ENCODE data around the gene LHX3.

The LHX3 gene

DNA sequence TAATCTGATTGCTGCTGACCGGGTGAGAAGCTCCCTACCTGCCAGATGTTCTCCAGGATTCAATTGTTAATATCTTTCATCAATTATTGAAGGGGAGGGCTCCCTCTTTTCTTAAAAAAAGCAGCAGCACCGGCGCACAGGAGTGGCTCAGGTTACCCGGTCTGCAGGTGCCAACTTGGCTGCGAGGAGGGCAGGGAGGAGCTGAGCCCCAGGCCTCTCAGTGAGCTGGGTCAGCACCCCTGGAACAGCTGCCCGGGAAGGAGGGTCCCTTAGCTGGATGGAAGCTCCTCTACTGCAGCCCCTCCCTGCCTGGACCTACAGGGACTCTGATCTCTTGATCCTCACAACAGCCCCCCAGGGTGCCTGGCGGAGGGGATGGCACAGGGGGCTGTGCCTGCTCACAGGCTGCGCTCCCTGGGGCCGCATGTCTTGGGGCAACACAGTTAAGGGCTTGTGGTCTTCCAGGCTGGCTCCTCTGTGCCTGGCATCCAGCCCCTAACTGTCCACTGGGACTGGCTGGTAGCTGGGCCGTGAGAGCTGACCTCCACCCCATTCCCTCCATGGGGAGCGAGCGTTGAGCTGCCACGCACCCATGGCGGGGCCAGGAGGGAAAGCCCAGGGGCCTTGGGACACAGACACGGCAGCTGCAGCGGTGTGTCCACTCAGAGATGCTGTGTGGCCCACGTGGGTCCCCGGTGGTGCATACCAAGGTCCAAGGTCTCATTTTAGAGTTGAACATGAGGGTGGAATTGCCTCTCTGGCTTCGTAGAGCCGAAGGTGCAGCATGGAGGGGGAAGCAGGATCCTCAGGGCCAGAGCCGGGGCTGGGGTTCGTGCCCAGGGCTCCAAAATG, 57.7 kb downstream of the LHX3 start:
- no peak for ATAC-seq (replicated peaks)
- no peaks in the 10 kb centered on the region for H3K4me1 Mint-ChIP-seq (ENCODE audit: low read depth in 2 of 2)
- H3K4me3 Mint-ChIP-seq, result no peak overlapping the region
- peaks cover 22 to 34% of the 10 kb centered on the region in 2 donors for H3K27me3 Mint-ChIP-seq
- no peak for DNase-seq
- H3K9me3 Mint-ChIP-seq, result no peaks in the 10 kb centered on the region
- H3K36me3 Mint-ChIP-seq (ENCODE audit: insufficient read depth), result no peaks in the 10 kb centered on the region
- H3K27ac Mint-ChIP-seq, result no peak overlapping the region

All from effector memory CD8-positive, alpha-beta T cell (primary cell).